Measurements from ENCODE around the gene OXSR1.
"Not testable (repeated sequence)": the region's sequence is repeated elsewhere in the genome, so short reads cannot be mapped to it uniquely, and the experiment has no call there.

The OXSR1 gene

GRCh38 chr3:38278841-38279240 lies 113.5 kb downstream of the OXSR1 start:
- TF ChIP-seq CTCF (IDR thresholded peaks at IDR 0.05; ENCODE audit: low read length, missing control alignments): no peak
- no peak overlapping the region for H3K4me3 ChIP-seq (replicated peaks; ENCODE audit: low read depth, low read length)
- DNase-seq (ENCODE audit: low read depth): no peak

GRCh38 chr3:38281895-38282686 lies 116.8 kb downstream of the OXSR1 start, which contains the start of gene SLC22A14:
SLC22A14 (plus strand) TSS chr3:38282294; CDS start chr3:38306027, 23,733 bp downstream.
- DNase-seq (ENCODE audit: low read depth): no peak
- no peak within 1 kb of the TSS for H3K4me3 ChIP-seq (replicated peaks; ENCODE audit: low read depth, low read length)
- peak; percentile 11 for TF ChIP-seq CTCF (IDR thresholded peaks at IDR 0.05; ENCODE audit: low read length, missing control alignments)

GRCh38 chr3:38283810-38284755 lies 118.7 kb downstream of the OXSR1 start:
- DNase-seq (ENCODE audit: low read depth): peak; percentile 49
- no peak overlapping the region for H3K4me3 ChIP-seq (replicated peaks; ENCODE audit: low read depth, low read length)
- no peak for TF ChIP-seq CTCF (IDR thresholded peaks at IDR 0.05; ENCODE audit: low read length, missing control alignments)

- no peak for TF ChIP-seq CTCF (IDR thresholded peaks at IDR 0.05; ENCODE audit: low read length, missing control alignments)
- H3K4me3 ChIP-seq (replicated peaks; ENCODE audit: low read depth, low read length): no peak overlapping the region
- DNase-seq (ENCODE audit: low read depth): no peak
Measured at GRCh38 chr3:38284756-38285150, 119.4 kb downstream of the OXSR1 start.

GRCh38 chr3:38289286-38290217 lies 124.2 kb downstream of the OXSR1 start:
- not testable (repeated sequence) for DNase-seq (ENCODE audit: low read depth); H3K4me3 ChIP-seq (replicated peaks; ENCODE audit: low read depth, low read length)

GRCh38 chr3:38297053-38297452 lies 131.7 kb downstream of the OXSR1 start:
- H3K4me3 ChIP-seq (replicated peaks; ENCODE audit: low read depth, low read length); DNase-seq (ENCODE audit: low read depth): not testable (repeated sequence)

- DNase-seq (ENCODE audit: low read depth): no peak
- no peak for TF ChIP-seq CTCF (IDR thresholded peaks at IDR 0.05; ENCODE audit: low read length, missing control alignments)
- H3K4me3 ChIP-seq (replicated peaks; ENCODE audit: low read depth, low read length): no peak overlapping the region
Measured at GRCh38 chr3:38297537-38297936, 132.2 kb downstream of the OXSR1 start.
